Suprapubic skin (tissue), 4 donors: ENCODE measurements around the gene KHSRP.

Source experiments
- CTCF ChIP-seq, 2 donors: fragments of 200-600 bp in 1 of 2; fragments of 450-650 bp in 1 of 2; sonication (generic) in 1 of 2; IDR thresholded peaks; one replicate each; pipeline ENCODE4 v1.5.1; 2016 to 2019; ENCODE audit warnings: antibody characterized with exemption in 2 of 2, mild to moderate bottlenecking in 1 of 2, moderate library complexity in 1 of 2
- EP300 ChIP-seq: sonication (generic); formaldehyde crosslinking; IDR thresholded peaks from one replicate; pipeline ENCODE4 v1.6.1; 2017; ENCODE audit warnings: antibody characterized with exemption
- POLR2A ChIP-seq, 2 donors: fragments of 450-650 bp; IDR thresholded peaks; one replicate each; pipeline ENCODE4 v1.6.1; 2017; ENCODE audit warnings: antibody characterized with exemption in 2 of 2, mild to moderate bottlenecking in 2 of 2, moderate library complexity in 2 of 2
- POLR2AphosphoS5 ChIP-seq, 3 donors: sonication (generic); formaldehyde crosslinking; IDR thresholded peaks; one replicate each; pipeline ENCODE4 v1.6.1; 2017; ENCODE audit warnings: antibody characterized with exemption in 3 of 3

- TF ChIP-seq CTCF (IDR thresholded peaks at IDR 0.05) (no peak), POLR2AphosphoS5 (IDR thresholded peaks at IDR 0.05) (peak in 2 of 3 donors; percentile 78 to 84), POLR2A (IDR thresholded peaks at IDR 0.05) (no peak), EP300 (no peak)
These were observed 524 bp upstream of the KHSRP start for GRCh38 chr19:6424939-6425731.
